ENCODE measurements around the gene SLC36A3.
"Not testable (repeated sequence)": the region's sequence is repeated elsewhere in the genome, so short reads cannot be mapped to it uniquely, and the experiment has no call there.

The SLC36A3 gene

GRCh38 chr5:151303666-151304065, at the start of gene SLC36A3:
Gene SLC36A3, minus strand, starts transcription at chr5:151303766. Its CDS starts 412 bp downstream, at chr5:151303354.
- DNase-seq = no peak

- no peak for DNase-seq
Measured at GRCh38 chr5:151351671-151352070, 48.1 kb upstream of the SLC36A3 start.

GRCh38 chr5:151348789-151349188, 45.2 kb upstream of the SLC36A3 start:
- no peak for DNase-seq

- no peak for DNase-seq
Measured at GRCh38 chr5:151347369-151347768, 43.8 kb upstream of the SLC36A3 start, which contains the start of gene SLC36A2. Gene SLC36A2, minus strand, starts transcription at chr5:151347559. Its CDS starts 99 bp downstream, at chr5:151347460.

GRCh38 chr5:151345808-151346478, 42.4 kb upstream of the SLC36A3 start:
- no peak for DNase-seq

GRCh38 chr5:151345187-151345807, 41.7 kb upstream of the SLC36A3 start:
- no peak for DNase-seq

GRCh38 chr5:151344088-151344487, 40.5 kb upstream of the SLC36A3 start:
- no peak for DNase-seq

GRCh38 chr5:151340004-151340403, 36.4 kb upstream of the SLC36A3 start:
- no peak for DNase-seq

GRCh38 chr5:151338734-151339133, 35.2 kb upstream of the SLC36A3 start:
- DNase-seq = no peak

GRCh38 chr5:151332857-151333256, 29.3 kb upstream of the SLC36A3 start:
- no peak for DNase-seq

- DNase-seq = no peak
Measured at GRCh38 chr5:151328734-151329133, 25.2 kb upstream of the SLC36A3 start.

- DNase-seq = no peak
Measured at GRCh38 chr5:151327585-151327984, 24.0 kb upstream of the SLC36A3 start.

- DNase-seq = no peak
Measured at GRCh38 chr5:151326266-151326665, 22.7 kb upstream of the SLC36A3 start.

GRCh38 chr5:151320481-151320880, 16.9 kb upstream of the SLC36A3 start:
- no peak for DNase-seq

GRCh38 chr5:151318850-151319732, 15.5 kb upstream of the SLC36A3 start:
- no peak for DNase-seq

GRCh38 chr5:151317871-151318270, 14.3 kb upstream of the SLC36A3 start:
- DNase-seq = no peak

- DNase-seq = peak; percentile 29
Measured at GRCh38 chr5:151315998-151316597, 12.5 kb upstream of the SLC36A3 start.

GRCh38 chr5:151313357-151313756, 9.8 kb upstream of the SLC36A3 start:
- DNase-seq = no peak

GRCh38 chr5:151312756-151313324, 9.3 kb upstream of the SLC36A3 start:
- DNase-seq = no peak

GRCh38 chr5:151310932-151311331, 7.4 kb upstream of the SLC36A3 start:
- DNase-seq = no peak

GRCh38 chr5:151309821-151310220, 6.3 kb upstream of the SLC36A3 start:
- not testable (repeated sequence) for DNase-seq

GRCh38 chr5:151309266-151309665, 5.7 kb upstream of the SLC36A3 start:
- not testable (repeated sequence) for DNase-seq
